Activated CD4-positive, alpha-beta T cell treated with anti-CD3 and anti-CD28 coated beads, Interleukin-2, amount 50 U/mL, for 48 hours (primary cell): ENCODE measurements around the gene FA2H.
"Not testable (repeated sequence)": the region's sequence is repeated elsewhere in the genome, so short reads cannot be mapped to it uniquely, and the experiment has no call there.

ENCODE experiments used
- DNase-seq, 2 experiments: peaks; one replicate each; pipeline ENCODE4 v3.0.0-alpha.2; 2020

FA2H gene

GRCh38 chr16:74720579-74720978 lies 54.0 kb downstream of the FA2H start:
- no peak for DNase-seq

- no peak for DNase-seq
Measured at GRCh38 chr16:74718741-74719610, 55.6 kb downstream of the FA2H start.

GRCh38 chr16:74718140-74718539 lies 56.5 kb downstream of the FA2H start:
- DNase-seq, result no peak

- no peak for DNase-seq
Measured at GRCh38 chr16:74717367-74717766, 57.3 kb downstream of the FA2H start.

- no peak for DNase-seq
Measured at GRCh38 chr16:74716355-74716754, 58.3 kb downstream of the FA2H start.

- no peak for DNase-seq
Measured at GRCh38 chr16:74713876-74714275, 60.7 kb downstream of the FA2H start.

GRCh38 chr16:74713325-74713724 lies 61.3 kb downstream of the FA2H start:
- DNase-seq, result no peak

- DNase-seq, result no peak
Measured at GRCh38 chr16:74711938-74712337, 62.7 kb downstream of the FA2H start.

GRCh38 chr16:74710401-74710800 lies 64.2 kb downstream of the FA2H start:
- no peak for DNase-seq

GRCh38 chr16:74709441-74709877 lies 65.2 kb downstream of the FA2H start:
- DNase-seq, result peak; percentile 82 to 85

- peak; percentile 63 to 72 for DNase-seq
Measured at GRCh38 chr16:74700438-74701225, 74.0 kb downstream of the FA2H start, which contains the start of gene MLKL. Gene MLKL (minus strand): TSS chr16:74700862. CDS start chr16:74695757, 5,105 bp downstream.

GRCh38 chr16:74700116-74700437 lies 74.5 kb downstream of the FA2H start:
- DNase-seq, result peak in 1 of 2 experiments; percentile 37

- peak in 1 of 2 experiments; percentile 19 for DNase-seq
Measured at GRCh38 chr16:74699666-74700065, 75.0 kb downstream of the FA2H start.

GRCh38 chr16:74698222-74698621 lies 76.4 kb downstream of the FA2H start:
- DNase-seq, result no peak

GRCh38 chr16:74695450-74696422 lies 78.9 kb downstream of the FA2H start:
- peak; percentile 38 to 65 for DNase-seq

- DNase-seq, result no peak
Measured at GRCh38 chr16:74691093-74691855, 83.3 kb downstream of the FA2H start.

GRCh38 chr16:74682556-74682955 lies 92.1 kb downstream of the FA2H start:
- DNase-seq, result no peak

- no peak for DNase-seq
Measured at GRCh38 chr16:74680681-74681080, 93.9 kb downstream of the FA2H start.

GRCh38 chr16:74679983-74680382 lies 94.6 kb downstream of the FA2H start:
- DNase-seq, result no peak

GRCh38 chr16:74677868-74678267 lies 96.8 kb downstream of the FA2H start:
- DNase-seq, result no peak

- no peak for DNase-seq
Measured at GRCh38 chr16:74673876-74674275, 100.7 kb downstream of the FA2H start.

GRCh38 chr16:74668877-74669276 lies 105.7 kb downstream of the FA2H start:
- DNase-seq, result not testable (repeated sequence)
